Measurements from ENCODE around the gene ACSS1.

ACSS1 gene

DNA sequence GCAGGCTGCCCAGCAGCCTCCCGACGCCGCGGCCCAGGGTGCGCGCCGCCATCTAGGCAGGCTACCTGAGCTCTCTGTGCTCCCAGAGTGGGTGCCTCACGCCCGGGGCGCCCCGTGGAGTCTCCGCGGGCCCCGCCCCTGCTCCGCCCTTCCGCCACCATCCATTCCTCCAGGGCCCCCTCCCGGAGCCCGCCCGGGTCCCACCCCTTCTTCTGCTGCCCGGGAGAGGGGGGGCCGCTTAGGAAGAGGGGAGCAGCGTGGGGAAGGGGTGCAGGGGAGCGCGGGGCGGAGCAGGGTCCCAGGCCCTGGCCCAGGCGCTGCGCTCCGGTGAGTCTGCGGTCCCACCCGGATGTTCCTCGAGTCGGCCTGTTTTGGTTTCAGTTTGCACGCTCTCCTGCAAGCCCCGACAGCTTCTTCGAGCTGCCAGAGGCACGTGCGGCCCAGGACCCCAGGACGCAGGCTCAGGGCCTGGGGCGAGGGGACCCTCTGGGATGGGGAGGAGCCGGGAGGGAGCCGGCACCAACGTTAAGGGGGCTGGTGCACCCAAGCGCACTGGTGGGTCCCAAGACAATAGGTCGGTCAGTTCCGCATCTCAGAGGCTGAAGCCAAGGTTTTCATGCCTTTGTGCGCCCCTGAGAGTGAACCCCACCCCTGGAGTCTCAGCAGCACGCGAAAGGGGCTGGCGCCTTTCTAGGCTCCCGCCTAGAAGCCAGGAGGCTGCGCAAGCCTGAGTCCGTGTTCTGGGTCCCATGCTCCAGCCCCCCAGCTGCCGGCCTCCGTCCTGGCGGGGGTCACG lies at the start of gene ACSS1:
ACSS1 (minus strand) TSS at position 89 of the 796 bp plus-strand sequence; CDS start at position 52, 37 bp downstream.
- in situ Hi-C loops (cut with MboI; ENCODE audit: low sequenced_read_pairs) = no loop called here

DNA sequence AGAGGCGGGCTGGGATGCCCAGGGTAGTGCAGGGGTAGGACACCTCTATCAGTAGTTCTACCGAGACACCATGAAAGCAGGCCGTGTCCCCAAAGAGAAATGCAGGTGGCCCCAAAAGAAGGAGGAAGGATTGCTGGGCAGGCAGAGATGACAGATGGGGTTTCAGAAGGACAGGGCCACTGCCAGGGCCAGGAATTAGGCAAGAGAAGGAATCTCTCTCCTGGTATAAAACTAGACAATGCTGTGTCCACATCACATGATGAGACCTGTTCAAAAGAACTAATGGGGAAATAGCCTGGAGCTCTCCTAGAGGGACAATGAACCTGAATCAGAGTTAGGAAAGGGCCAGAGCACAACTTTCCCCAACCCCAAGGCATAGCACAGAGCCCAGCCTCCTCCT lies 45.6 kb upstream of the ACSS1 start:
- in situ Hi-C loops (cut with MboI; ENCODE audit: low sequenced_read_pairs) = no loop called here

DNA sequence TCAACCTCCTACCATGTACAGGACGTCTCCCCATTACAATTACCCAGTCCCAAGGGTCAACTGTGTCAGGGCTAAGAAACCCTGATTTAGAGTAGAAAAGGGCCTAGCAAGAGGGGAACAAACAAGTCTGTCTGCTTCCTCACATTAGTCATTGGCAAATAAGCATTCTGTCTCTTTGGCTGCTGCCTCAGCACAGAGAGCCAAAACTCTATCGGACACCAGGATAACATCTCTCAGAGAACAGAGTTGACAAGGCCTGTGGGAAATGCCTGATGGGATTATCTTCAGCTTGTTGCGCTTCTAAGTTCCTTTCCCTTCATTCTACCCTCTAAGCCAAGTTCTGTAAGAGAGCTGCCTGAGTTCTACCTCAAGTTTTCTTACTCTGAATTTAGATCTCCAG lies 43.0 kb upstream of the ACSS1 start:
- in situ Hi-C loops (cut with MboI; ENCODE audit: low sequenced_read_pairs) = no loop called here

DNA sequence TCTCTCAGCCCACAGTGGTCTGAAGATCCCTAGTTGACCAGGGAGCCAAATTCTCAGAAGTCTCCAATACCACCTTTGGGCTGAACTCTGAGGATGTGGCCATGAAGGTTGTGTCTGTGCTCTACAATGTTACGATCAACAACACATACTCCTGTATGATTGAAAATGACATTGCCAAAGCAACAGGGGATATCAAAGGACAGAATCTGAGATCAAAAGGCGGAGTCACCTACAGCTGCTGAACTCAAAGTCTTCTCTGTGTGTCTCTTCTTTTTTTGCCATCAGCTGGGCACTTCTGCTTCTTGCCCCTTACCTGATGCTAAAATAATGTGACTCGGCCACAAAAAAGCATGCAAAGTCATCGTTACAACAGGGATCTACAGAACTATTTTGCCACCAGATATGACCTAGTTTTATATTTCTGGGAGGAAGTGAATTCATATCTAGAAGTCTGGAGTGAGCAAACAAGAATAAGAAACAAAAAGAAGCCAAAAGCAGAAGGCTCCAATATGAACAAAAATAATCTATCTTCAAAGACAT lies 41.7 kb upstream of the ACSS1 start:
- in situ Hi-C loops (cut with MboI; ENCODE audit: low sequenced_read_pairs) = no loop called here

DNA sequence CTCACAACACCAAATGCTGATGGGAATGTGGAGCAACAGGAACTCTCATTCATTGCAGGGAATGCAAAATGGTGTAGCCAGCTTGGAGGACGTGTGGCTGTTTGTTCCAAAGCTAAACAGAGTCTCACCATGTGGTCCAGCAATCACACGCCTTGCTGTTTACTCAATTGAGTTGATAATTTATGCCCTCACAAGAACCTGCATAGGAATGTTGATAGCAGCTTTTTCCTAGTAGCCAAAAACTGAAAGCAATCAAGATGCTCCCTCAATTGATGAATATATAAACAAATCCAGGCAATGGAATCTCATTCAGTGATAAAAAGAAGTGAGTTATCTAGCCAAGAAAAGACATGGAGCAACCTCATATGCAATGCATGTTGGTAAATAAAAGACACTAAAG lies 39.6 kb upstream of the ACSS1 start:
- in situ Hi-C loops (cut with MboI; ENCODE audit: low sequenced_read_pairs) = no loop called here

DNA sequence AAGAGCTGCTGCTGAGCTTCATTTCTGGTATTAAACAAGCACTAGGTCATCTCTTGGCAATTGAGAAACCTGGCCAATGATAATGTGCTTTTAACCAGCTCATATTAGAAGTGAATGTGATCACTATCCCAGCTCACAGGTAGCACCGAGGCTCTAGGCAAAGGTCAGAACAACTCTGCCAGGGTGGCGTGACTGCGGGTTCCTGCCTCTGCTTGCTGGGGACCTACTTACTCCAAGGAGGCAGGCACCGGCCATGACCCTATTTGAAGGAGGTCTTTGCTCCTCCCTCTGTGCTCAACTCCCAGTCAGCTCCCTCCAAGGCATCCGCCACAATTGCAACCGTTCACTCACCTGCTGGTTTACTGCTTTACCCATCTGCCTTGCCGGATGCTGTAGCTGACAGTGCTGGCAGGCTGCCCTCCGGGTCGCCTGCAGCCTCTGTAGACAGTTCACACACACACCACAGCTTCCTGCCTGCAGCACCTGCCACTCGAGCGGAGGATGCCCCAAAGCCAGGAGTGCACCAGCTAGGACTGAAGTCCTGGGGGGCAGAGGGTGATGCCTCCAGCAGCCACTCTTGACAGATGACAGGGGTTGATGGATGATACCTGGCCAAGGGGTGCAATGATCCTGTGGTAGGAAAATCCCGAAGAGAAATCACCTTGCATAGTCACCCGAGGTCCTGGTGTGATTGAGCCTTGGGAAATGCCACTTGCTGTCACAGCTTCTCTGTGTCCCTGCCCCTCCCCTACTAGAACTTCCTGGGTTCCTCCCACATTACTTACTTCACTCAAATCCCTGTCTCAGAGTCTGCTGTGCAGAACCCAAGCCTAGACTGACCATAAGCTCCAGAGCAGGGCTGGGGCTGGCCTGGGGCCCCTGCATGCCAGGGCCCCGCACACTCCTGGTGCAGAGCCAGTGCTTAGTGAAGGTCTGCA lies 32.8 kb upstream of the ACSS1 start:
- in situ Hi-C loops (cut with MboI; ENCODE audit: low sequenced_read_pairs) = no loop called here

DNA sequence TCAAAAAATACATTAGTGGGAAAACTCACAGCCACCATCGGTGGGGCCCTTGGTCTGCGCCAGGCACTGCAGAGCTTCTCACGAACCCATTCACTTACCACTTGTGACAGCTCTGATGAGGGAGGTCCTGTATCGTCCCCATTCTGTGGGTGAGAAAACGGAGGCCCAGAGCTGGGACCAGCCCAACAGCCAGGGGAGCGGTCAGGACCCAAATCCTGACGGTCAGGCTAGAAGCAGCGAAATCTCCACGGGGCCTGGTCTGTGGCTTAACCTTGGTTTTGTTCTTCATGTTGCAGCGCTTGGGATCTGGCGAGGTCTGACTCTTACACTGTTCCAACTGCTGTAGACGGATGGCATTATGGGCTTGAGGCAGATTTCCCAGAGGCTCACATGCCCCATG lies 31.7 kb upstream of the ACSS1 start:
- in situ Hi-C loops (cut with MboI; ENCODE audit: low sequenced_read_pairs) = no loop called here

DNA sequence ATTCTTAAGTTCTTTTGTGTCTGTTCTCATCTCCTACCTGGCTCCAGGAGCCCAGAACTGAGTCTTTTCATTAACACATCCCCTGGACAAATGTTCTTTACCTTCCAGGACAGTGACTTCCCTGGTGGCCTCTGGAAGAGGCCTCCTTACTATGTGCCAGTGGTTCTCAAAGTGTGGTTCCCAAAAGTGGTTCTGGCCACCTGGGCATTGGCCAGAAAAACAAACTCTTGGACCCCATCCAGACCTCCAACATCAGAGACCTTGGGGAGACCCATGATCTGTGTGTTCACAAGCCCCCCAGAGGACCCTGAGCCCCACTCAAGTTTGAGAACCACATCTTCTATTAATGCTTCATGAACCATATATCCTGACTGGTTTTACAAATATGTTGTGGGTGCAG lies 31.2 kb upstream of the ACSS1 start:
- in situ Hi-C loops (cut with MboI; ENCODE audit: low sequenced_read_pairs) = no loop called here

DNA sequence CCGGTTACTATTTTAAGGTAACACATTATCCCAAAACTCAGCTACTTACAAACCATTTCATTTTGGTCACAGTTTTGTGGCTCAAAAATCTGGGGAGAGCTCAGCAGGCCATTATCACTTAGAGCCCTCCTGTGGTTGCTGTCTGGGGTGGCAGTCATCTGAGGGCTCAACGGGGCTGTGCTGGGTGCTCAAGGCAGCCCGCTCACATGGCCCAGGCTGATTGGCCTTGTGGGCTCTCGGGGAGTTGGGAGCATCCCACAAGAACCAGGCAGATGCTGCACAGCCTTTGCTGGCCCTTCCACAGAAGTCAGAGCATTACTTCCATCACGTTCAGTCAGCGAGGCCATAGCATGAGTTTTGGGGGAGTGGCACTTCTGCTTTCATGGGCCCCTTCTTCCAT lies 30.3 kb upstream of the ACSS1 start:
- in situ Hi-C loops (cut with MboI; ENCODE audit: low sequenced_read_pairs) = no loop called here

DNA sequence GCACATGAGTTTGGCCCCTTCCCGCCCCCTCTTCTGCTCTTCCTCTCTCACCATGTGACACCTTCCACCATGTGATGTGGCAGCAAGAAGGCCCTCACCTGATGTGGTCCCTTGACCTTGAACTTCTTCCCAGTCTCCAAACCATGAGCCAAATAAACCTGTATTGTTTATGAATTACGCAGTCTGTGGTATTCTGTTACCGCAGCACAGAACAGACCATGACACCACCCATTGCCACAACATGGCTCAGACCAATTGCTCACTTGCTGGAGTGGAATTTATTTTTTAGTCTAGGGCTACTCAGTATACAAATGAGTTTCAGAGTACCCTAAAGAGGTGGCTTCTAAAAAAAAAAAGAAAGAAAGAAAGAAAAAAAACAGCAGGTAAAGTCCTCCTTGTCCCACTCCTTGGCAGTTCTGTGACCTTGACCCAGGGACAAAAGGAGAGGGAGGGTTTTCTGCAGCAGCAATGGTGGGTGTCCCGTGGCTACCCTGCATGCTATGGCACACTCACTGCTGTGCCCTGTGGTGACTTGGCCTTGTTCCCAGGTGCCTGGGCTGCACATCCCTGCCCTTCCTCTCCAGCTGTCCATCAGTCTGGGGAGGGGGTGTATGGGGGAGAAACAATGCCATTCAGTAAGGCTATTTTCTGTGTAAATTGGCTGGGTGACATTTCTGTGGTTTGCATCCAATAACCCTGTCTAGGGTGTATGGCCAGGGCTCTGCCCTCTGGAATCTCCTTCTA lies 29.4 kb upstream of the ACSS1 start:
- in situ Hi-C loops (cut with MboI; ENCODE audit: low sequenced_read_pairs) = no loop called here

DNA sequence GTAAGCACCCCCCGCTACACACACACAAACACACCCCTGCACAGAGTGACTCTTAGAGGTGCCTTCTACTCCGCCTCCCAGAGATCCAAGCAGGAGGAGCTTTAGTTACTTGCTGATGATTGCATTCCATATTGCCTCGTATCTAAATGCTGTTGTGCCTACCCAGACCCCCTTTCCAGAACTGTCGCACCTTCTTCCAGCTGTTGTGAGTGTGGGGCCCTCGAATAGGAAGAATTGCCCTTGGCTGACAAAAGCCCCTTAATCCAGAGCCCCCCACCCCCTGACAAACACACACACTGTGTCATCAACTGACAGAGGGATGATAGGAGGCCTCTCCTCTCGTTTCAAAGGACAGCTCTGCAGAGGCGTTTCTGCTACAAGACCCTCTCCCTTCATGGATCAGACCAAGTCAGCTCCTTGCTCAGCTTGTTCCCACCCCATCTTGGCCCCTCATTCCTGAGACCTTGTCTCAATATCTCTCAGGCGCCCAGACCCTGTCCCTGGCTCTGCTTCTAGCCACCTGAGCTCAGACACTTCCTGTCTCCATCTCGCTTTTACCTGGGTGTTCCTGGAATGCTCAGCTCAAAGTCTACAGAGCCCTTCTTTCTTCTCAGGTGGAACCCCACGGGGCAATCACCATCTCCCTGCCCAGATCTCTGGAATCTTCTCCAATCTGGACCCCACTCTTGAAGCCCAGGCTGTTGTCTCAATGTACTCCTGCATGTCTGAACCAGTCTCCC lies 28.0 kb upstream of the ACSS1 start:
- in situ Hi-C loops (cut with MboI; ENCODE audit: low sequenced_read_pairs) = no loop called here

DNA sequence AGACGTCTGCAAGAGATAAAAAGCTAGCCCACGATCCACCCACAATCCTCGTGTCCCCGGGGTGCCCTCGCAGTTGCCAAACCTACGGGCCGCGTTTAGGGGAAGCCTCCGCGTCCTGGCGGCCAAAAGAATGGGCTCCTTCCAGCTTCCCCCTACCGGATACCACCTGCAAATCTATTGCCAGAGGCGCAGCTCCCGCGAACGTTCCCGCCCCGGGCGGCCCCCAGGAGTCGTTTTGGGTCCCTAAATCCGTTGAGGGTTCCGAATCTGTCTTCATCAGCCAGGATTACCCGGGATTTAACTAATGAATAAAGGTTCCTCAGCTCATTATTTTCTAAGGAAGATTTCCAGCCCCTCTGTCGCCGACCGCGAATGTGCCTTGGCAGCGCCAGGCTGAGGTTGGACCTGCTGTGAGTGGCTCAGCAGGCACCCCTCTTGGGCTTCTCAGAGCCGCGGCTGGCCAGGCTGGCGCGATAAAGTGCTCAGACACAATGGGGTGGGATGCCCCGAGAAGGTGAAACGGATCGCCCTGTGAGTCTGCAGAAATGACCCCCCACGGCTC lies 26.8 kb upstream of the ACSS1 start:
- in situ Hi-C loops (cut with MboI; ENCODE audit: low sequenced_read_pairs) = no loop called here

DNA sequence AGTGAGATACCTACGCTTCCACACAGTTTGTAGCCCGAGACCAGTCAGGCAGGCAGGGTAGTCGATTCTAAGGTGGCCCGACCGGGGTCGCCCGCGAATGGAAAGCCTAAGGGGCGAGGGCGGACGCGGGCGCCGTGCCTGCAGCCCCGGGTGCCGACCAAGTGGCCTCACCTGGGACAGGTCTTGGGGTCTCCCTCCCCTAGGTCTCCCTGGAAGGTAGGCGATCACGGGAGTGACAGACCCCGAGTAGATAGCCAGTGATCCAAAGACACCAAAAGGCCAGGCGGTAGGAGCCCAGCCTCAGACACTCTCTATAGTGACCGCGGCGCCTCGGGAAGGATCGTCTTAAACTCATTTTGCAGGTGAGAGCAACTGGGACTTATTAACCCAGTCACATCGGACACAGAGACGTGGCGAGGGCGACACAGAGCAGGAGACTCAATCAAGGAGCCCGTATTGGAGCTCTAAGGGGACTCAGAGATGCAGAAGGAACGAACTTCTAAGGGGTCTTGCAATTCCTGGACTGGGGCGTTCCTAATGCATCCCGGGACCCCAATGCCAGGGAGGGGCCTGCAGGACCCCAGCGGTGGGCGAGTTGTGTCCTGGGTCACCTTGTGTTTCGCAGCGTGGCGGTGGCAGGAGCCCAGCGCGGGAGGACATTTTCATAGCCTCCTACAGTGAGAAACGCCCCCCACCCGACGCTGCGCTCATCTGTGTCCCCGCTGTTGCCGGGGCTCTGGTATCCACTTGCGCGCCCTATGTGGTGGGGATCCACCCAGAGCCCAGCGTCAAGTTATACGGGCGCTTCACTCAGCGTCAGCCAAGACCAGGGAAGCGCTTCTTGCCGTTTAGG lies 26.1 kb upstream of the ACSS1 start:
- in situ Hi-C loops (cut with MboI; ENCODE audit: low sequenced_read_pairs) = no loop called here

DNA sequence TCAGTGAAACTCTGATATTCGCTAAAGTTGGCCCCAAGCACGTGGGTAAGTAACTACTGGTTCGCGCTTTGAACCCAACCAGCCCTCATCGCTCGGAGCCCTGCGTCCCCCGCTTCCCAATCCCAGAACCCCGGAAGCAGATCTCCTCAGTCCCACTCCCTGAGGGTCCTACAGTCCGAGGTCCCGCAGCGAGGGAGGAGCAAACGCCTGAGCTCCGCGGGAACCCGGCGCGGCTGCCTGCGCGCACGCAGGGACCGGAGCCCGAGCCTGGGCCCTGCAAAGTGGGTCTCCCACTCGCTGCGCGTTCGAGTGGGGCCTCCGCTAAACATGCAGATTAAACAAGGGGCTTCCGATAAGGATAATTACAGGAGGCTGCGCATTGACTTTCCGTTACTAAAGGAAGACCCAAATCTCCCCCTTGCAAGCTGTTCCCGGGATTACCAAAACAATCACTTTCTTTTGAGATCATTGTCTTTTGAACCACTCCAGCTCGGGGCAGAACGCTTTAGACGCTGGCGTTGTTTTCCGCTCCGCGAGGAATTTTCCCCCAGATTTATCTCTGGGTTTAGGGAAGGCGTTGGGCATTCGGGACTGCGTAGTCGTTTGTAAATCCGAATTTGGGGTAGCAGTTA lies 25.3 kb upstream of the ACSS1 start:
- in situ Hi-C loops (cut with MboI; ENCODE audit: low sequenced_read_pairs) = no loop called here

DNA sequence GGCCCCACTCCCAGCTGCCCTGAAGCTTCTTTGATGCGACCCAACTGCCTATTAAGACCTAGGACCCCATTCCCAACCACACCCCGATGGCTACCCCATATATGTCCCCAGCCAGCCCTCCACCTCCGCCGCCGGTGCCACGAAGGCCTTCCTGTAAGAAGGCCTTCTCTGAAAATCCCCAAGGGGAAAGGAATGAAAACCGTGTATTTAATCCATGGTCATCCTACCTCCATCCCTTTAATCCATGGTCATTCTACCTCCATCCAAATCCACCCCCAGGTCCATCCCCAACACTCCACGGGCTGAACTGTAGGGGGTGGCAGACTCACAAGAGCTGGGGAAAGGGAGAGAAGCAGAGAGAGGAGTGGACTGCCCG lies 24.5 kb upstream of the ACSS1 start:
- in situ Hi-C loops (cut with MboI; ENCODE audit: low sequenced_read_pairs) = no loop called here

DNA sequence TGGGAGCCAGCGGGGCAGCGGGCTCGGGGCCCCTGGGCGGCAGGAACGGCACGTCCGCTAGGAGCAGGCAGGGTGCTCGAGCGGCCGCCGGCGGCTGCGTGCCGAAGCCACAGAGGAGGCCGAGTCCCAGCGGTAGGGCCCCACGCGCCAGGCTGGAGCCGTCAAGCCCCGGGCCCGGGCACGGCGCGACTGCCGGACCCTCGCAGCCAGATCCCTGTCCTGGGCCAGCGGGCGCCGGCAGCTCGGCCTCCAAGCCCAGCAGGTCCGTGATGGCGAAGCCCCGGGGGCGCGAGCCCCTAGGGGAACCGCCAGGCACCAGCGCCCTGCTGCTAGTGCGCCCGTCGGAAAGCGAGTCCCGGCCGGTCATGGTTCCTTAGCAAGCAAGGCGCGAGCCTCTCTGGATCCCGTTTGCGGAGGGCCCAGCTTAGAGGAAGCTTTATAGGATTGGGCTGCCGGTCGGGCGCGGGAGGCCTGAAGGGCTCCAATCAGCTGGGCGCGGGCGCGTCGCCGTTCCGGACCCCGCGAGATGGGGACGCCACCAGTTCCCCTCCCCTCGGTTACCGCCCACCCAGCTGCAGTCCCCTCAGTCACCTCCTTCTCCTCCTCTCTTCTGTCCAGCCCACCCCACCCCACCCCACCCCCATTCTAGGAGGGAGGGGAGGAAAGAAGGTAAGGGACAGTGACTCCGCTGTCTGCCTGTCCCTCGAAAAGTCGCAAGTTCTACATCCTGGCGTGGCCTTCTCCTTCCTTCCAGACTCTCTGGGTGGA lies 24.0 kb upstream of the ACSS1 start, which contains the start of gene VSX1:
VSX1 (minus strand) TSS at position 412 of the 768 bp plus-strand sequence; CDS start at position 367, 45 bp downstream.
- in situ Hi-C loops (cut with MboI; ENCODE audit: low sequenced_read_pairs) = no loop called here

DNA sequence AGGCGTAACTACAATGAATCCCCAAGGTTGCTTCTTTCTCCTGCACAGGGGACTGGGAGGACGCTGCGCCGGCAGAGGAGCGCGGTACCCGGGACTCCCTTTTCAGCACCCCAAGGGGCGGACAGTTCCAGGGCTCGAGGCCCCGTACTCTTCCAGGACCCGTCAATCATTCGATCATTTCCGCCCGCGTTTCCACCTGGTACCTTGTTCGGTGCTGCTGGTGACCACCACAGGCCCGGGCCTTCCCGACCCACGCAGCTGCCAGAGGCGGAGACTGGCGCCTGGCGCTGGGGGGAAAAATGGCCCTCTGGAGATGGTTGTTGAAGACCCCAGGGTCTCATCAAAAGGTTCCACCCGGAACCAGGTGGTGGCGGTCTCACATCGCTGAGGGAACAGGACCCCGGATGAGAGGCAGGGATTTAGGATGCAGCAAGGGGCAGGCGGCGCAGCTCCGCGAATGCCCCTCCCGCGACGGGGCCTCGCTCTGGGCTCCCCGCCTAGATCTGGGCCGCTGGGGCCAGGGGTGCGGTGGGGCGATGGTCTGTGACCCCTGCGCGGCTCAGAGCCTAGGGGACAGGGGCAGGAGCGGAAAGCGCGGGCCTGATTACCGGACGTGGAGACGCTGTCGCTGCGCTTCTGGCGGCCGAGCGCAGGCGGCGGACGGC lies 23.3 kb upstream of the ACSS1 start:
- in situ Hi-C loops (cut with MboI; ENCODE audit: low sequenced_read_pairs) = no loop called here
